Activated naive CD8-positive, alpha-beta T cell (primary cell): ENCODE results near the gene KDM8.

Source experiments
- H3K27ac Mint-ChIP-seq: one replicate; pipeline ENCODE4 v1.8.0; 2021; ENCODE audit warnings: mixed read lengths
- H3K27me3 Mint-ChIP-seq: one replicate; pipeline ENCODE4 v1.8.0; 2021; ENCODE audit warnings: mixed read lengths
- H3K36me3 Mint-ChIP-seq: one replicate; pipeline ENCODE4 v1.8.0; 2021; ENCODE audit warnings: mixed read lengths
- H3K4me1 Mint-ChIP-seq: one replicate; pipeline ENCODE4 v1.8.0; 2021; ENCODE audit warnings: low read depth, mixed read lengths
- H3K4me3 Mint-ChIP-seq: one replicate; pipeline ENCODE4 v1.8.0; 2021; ENCODE audit warnings: mild to moderate bottlenecking, mixed read lengths
- H3K9me3 Mint-ChIP-seq: one replicate; pipeline ENCODE4 v1.8.0; 2021; ENCODE audit warnings: low read depth, mixed read lengths

Gene KDM8

DNA sequence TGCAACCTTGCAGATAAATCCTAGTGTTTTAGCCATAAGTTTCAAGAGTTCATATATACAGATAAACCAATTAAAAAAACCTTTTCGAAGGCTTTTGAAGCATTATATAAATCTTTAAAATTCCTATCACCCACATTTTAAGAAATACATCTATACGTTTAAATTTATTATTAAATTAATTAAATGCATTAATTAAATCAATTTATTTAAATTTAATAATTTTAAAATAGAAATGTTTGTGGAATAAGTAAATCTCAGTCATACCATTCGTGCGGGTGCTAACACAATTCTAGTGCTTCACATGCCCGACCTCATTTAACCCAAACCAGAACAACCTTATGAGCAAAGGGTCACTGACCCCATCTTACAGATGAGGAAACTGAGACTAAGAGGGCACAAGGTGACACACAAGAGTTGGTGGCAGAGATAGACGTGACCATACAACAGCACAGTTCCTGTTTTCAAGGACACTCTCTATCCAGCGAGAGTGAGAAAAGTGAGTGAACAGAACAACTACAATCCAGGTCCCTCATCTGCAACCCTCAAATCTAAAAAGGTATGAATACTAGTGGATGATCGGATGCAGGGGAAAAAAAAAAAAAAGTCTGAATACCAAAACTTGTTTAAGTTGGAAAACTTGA is 63.8 kb downstream of the KDM8 start:
- Mint-ChIP-seq H3K4me1 (peaks cover 84% of the 10 kb centered on the region), H3K27me3 (no peaks in the 10 kb centered on the region), H3K4me3 (peak overlapping the region; percentile 98), H3K27ac (peak overlapping the region; percentile 99), H3K36me3 (peaks cover 26% of the 10 kb centered on the region), H3K9me3 (no peaks in the 10 kb centered on the region)

DNA sequence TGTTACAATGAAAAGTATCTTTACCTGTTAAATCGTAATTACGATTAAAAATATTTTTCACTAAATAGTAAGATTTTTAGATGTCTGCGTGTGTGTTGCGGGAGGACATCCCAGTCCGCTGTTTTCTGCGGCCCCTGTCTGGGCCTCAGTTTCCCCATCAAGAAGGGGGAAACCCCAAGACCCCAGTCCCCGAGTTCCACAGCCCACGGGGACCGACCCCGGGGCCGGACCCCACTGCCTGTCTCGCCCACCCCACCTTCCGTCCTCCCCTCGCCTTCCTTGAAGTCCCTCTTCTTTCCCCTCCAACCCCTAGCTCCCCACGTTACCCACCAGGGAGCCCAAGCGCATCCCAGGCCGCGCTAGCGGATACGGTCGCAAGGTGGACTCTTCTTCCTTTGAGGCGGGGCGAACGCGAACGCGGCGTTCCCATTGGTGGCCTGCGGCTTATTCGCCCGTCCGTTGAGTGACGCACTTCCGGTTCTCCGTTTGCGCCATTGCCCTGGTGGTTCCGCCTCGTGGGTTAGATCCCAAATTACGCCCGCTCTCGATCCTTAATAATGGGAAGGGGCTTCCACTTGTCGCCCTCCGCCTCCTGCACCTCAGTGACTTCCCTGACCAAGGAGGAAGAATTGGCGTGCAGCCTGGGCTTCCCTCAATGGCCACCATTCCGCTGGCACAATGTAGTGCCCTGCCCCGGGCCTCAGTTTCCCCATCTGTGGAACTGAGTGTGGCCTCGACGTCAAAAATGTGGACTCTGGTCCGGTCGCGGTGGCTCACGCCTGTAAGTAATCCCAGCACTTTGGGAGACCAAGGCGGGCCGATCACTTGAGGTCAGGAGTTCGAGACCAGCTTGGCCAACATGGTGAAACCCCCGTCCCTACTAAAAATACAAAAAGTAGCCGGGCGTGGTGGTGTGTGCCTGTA is 65.3 kb downstream of the KDM8 start, which contains the start of gene NSMCE1:
Gene NSMCE1 (minus strand): TSS at position 397 of the 924 bp plus-strand sequence. CDS start 11,202 bp downstream, outside the sequence.
- no peaks in the 10 kb centered on the region for H3K9me3 Mint-ChIP-seq
- peak within 1 kb of the TSS; percentile 98 for H3K4me3 Mint-ChIP-seq
- H3K27me3 Mint-ChIP-seq: no peaks in the 10 kb centered on the region
- H3K4me1 Mint-ChIP-seq: peaks cover 80% of the 10 kb centered on the region
- H3K36me3 Mint-ChIP-seq: peaks cover 19% of the 10 kb centered on the region
- peak within 1 kb of the TSS; percentile 99 for H3K27ac Mint-ChIP-seq

DNA sequence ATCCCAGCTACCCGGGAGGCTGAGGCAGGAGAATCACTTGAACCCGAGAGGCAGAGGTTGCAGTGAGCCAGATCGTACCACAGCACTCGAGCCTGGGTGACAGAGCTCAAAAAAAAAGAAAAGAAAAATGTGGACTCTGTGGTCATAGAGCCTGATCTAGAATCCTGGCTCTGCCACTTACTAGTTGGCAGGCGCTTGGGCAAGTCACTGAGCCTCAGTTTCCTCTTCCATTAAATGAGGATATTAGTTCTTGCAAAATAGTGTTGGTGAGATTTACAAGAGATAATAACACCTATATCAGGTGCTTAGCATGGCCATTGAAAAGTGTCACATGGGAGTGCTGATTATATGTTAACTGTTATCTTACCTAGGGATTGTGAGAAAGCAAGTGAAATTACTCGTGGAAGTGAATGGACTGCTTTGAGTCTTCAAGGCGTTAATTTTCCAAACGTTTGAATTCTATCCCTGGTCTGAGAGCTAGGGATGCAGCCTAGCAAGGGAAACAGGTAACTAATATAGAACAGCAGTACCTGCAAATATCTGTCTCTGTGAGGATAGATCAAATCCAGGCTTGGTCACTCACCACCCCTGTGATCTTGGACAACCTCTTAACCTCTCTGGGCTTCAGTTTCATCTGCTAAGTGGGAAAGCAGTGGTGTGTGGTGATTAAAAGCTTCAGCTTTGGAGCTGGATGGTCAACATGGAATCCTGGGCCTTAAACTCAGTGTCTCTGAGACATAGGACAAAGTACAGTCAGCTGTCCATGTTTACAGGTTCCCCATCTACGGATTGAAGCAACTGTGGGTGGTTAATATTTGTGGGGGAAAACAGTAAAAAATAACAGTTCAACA is 66.2 kb downstream of the KDM8 start:
- peaks cover 15% of the 10 kb centered on the region for H3K36me3 Mint-ChIP-seq
- no peaks in the 10 kb centered on the region for H3K27me3 Mint-ChIP-seq
- no peaks in the 10 kb centered on the region for H3K9me3 Mint-ChIP-seq
- H3K4me1 Mint-ChIP-seq: peaks cover 79% of the 10 kb centered on the region
- H3K4me3 Mint-ChIP-seq: peak overlapping the region; percentile 98
- peak overlapping the region; percentile 99 for H3K27ac Mint-ChIP-seq

DNA sequence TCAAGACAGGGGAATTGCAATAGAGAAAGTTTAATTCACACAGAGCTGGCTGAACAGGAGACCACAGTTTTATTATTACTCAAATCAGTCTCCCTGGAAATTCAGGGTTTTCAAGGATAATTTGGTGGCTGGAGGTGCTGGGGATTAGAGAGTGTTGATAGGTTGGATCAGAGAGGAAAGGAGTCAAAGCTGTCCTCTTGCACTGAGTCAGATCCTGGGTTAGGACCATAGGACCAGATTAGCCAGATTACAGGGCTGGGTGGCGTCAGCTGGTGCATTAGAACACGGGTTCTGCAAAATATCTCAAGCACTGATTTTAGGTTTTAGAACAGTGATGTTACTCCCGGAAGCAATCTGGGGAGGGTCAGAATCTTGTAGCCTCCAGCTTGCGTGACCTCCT is 67.0 kb downstream of the KDM8 start:
- Mint-ChIP-seq H3K4me3 (peak overlapping the region; percentile 13), H3K27ac (peak overlapping the region; percentile 98), H3K4me1 (peaks cover 77% of the 10 kb centered on the region), H3K36me3 (peaks cover 14% of the 10 kb centered on the region), H3K9me3 (no peaks in the 10 kb centered on the region), H3K27me3 (no peaks in the 10 kb centered on the region)
